PC-9 (cell line): ENCODE results near the gene TTC7B. TPM values are rescaled to one million over a fixed set of nuclear protein-coding genes. Genes with fewer than 3 reads are reported as not detected.

ENCODE experiments used
- BruUV-seq: library from RNA; stranded (reverse); fragments of 400-500 nt; replicated peaks from 2 replicates; lab custom pipeline; 2021; lab: Mats Ljungman, UMichigan
- CTCF ChIA-PET: fragments of 300-600 bp; sonication (Branson Sonifier 250); formaldehyde crosslinking; loops from one replicate; lab custom pipeline; 2022; ENCODE audit warnings: antibody characterized with exemption; lab: Charles Lee
- POLR2A ChIA-PET: fragments of 300-600 bp; sonication (Branson Sonifier 250); formaldehyde crosslinking; loops from one replicate; lab custom pipeline; 2022; ENCODE audit warnings: antibody characterized with exemption; ENCODE audit not compliant: unreplicated experiment; lab: Charles Lee
- DNase-seq, 2 experiments: peaks; one replicate each; pipeline versions ENCODE4 v3.0.0 to v3.0.0-alpha.2; 2015 to 2022; ENCODE audit warnings: mixed read lengths in 1 of 2
- H2AFZ ChIP-seq: fragments of 200-600 bp; sonication (generic); 2 replicates; pipeline ENCODE4 v1.8.1; 2017; ENCODE audit warnings: antibody characterized with exemption
- H3F3A ChIP-seq: fragments of 200-600 bp; sonication (generic); 2 replicates; pipeline ENCODE4 v1.8.1; 2017; ENCODE audit warnings: antibody characterized with exemption, mild to moderate bottlenecking, low read depth; ENCODE audit not compliant: insufficient read depth
- H3K27ac ChIP-seq: fragments of 200-600 bp; sonication (generic); 2 replicates; pipeline ENCODE4 v1.6.1; 2016; ENCODE audit warnings: mixed run types
- H3K27me3 ChIP-seq: fragments of 200-600 bp; sonication (generic); 2 replicates; pipeline ENCODE4 v1.6.1; 2016; ENCODE audit warnings: low read depth, mixed run types; ENCODE audit not compliant: insufficient read depth
- H3K36me3 ChIP-seq: fragments of 200-600 bp; sonication (generic); 2 replicates; pipeline ENCODE4 v1.6.1; 2016; ENCODE audit warnings: low read depth, mixed run types
- H3K4me1 ChIP-seq: fragments of 200-600 bp; sonication (generic); replicated peaks from 2 replicates; pipeline ENCODE4 v1.6.1; 2016; ENCODE audit warnings: mixed run types; ENCODE audit not compliant: insufficient read depth
- H3K4me2 ChIP-seq: fragments of 200-600 bp; sonication (generic); 2 replicates; pipeline ENCODE4 v1.6.1; 2017; ENCODE audit warnings: mixed run types
- H3K4me3 ChIP-seq: fragments of 200-600 bp; sonication (generic); 2 replicates; pipeline ENCODE4 v1.6.1; 2016; ENCODE audit warnings: mixed run types
- H3K79me2 ChIP-seq: fragments of 200-600 bp; sonication (generic); 2 replicates; pipeline ENCODE4 v1.6.1; 2017; ENCODE audit warnings: low read depth, mixed run types
- H3K9me2 ChIP-seq: fragments of 200-600 bp; sonication (generic); 2 replicates; pipeline ENCODE4 v1.8.1; 2017; ENCODE audit warnings: mild to moderate bottlenecking; ENCODE audit not compliant: insufficient read depth
- H3K9me3 ChIP-seq: fragments of 200-600 bp; sonication (generic); 2 replicates; pipeline ENCODE4 v1.8.1; 2016; ENCODE audit warnings: low read depth; ENCODE audit not compliant: insufficient read depth
- H4K20me1 ChIP-seq: fragments of 200-600 bp; sonication (generic); 2 replicates; pipeline ENCODE4 v1.8.1; 2017; ENCODE audit not compliant: insufficient read depth
- CTCF ChIP-seq: fragments of 200-600 bp; sonication (generic); conservative IDR thresholded peaks from 2 replicates; pipeline ENCODE4 v1.6.1; 2017; ENCODE audit warnings: mixed run types, antibody characterized with exemption, mild to moderate bottlenecking, moderate library complexity
- EZH2 ChIP-seq: fragments of 200-600 bp; sonication (generic); IDR thresholded peaks from 2 replicates; pipeline ENCODE4 v1.8.0; 2017; ENCODE audit warnings: antibody characterized with exemption, low read depth
- intact Hi-C: fragments of 100-400 bp; cut with micrococcal nuclease; formaldehyde crosslinking; loops from one replicate; pipeline ENCODE4 v1.10.0; 2022; ENCODE audit not compliant: unreplicated experiment
- total RNA-seq: library from RNA; stranded (reverse); gene quantifications from 2 replicates; pipeline ENCODE4 v1.2.3, GENCODE V29; 2021

The TTC7B gene
- total RNA-seq, 1 experiment from 2014 or later, result 6.8 TPM

- no TSS peak for BruUV-seq
- Histone ChIP-seq H2AFZ (no peak overlapping the region), H3K9me2 (no peaks in the 10 kb centered on the region), H3K4me3 (no peak overlapping the region), H4K20me1 (no peaks in the 10 kb centered on the region), H3K36me3 (no peaks in the 10 kb centered on the region), H3F3A (no peaks in the 10 kb centered on the region), H3K79me2 (no peaks in the 10 kb centered on the region), H3K4me1 (no peaks in the 10 kb centered on the region), H3K9me3 (no peaks in the 10 kb centered on the region), H3K27ac (no peak overlapping the region), H3K27me3 (no peaks in the 10 kb centered on the region), H3K4me2 (no peak overlapping the region)
- ChIA-PET CTCF (no interaction called here), POLR2A (no interaction called here)
- intact Hi-C loops, result no loop called here
- TF ChIP-seq EZH2 (no peak), CTCF (no peak)
- DNase-seq, result no peak
Observed at GRCh38 chr14:90747909-90748308, 68.3 kb downstream of the TTC7B start.

- intact Hi-C loops, result no loop called here
- no peaks in the 10 kb centered on the region for H4K20me1 ChIP-seq
- H3K36me3 ChIP-seq, result no peaks in the 10 kb centered on the region
- ChIA-PET POLR2A (no interaction called here), CTCF (no interaction called here)
- no peak for DNase-seq
- no peak overlapping the region for H3K27ac ChIP-seq
- H3K9me3 ChIP-seq, result no peaks in the 10 kb centered on the region
- H3K4me2 ChIP-seq, result no peak overlapping the region
- H3K9me2 ChIP-seq, result no peaks in the 10 kb centered on the region
- H3K4me3 ChIP-seq, result no peak overlapping the region
- no peaks in the 10 kb centered on the region for H3K4me1 ChIP-seq
- BruUV-seq, result no TSS peak
- H3K79me2 ChIP-seq, result no peaks in the 10 kb centered on the region
- H3K27me3 ChIP-seq, result no peaks in the 10 kb centered on the region
- H3F3A ChIP-seq, result no peaks in the 10 kb centered on the region
- TF ChIP-seq CTCF, result no peak
- TF ChIP-seq EZH2, result no peak
- H2AFZ ChIP-seq, result no peak overlapping the region
Observed at GRCh38 chr14:90743826-90744225, 72.4 kb downstream of the TTC7B start.

- H3K9me2 ChIP-seq, result no peaks in the 10 kb centered on the region
- ChIA-PET CTCF (no interaction called here), POLR2A (no interaction called here)
- H3K79me2 ChIP-seq, result no peaks in the 10 kb centered on the region
- no peak overlapping the region for H2AFZ ChIP-seq
- TF ChIP-seq CTCF, result no peak
- no peak for TF ChIP-seq EZH2
- no peaks in the 10 kb centered on the region for H3F3A ChIP-seq
- H3K4me3 ChIP-seq, result no peak overlapping the region
- no peak overlapping the region for H3K27ac ChIP-seq
- no peaks in the 10 kb centered on the region for H4K20me1 ChIP-seq
- no TSS peak for BruUV-seq
- H3K9me3 ChIP-seq, result no peaks in the 10 kb centered on the region
- no peaks in the 10 kb centered on the region for H3K36me3 ChIP-seq
- intact Hi-C loops, result no loop called here
- H3K27me3 ChIP-seq, result no peaks in the 10 kb centered on the region
- no peak overlapping the region for H3K4me2 ChIP-seq
- no peaks in the 10 kb centered on the region for H3K4me1 ChIP-seq
- no peak for DNase-seq
Observed at GRCh38 chr14:90743425-90743824, 72.8 kb downstream of the TTC7B start.
